Stimulated activated memory B cell treated with anti-CD40 and anti-IgM and Interleukin-4, amounts not matched to agents 10 μg/mL and 1 μg/mL and 100 μg/mL, for 72 hours (primary cell): ENCODE data around the gene PIP4K2A.

Source experiments
- ATAC-seq: fragments of 150-1000 bp; cut with Tn5 transposase; 2 replicates; pipeline ENCODE4 v1.10.0; 2021
- H3K27ac Mint-ChIP-seq: one replicate; pipeline ENCODE4 v1.8.0; 2022; ENCODE audit warnings: mild to moderate bottlenecking, mixed read lengths
- H3K27me3 Mint-ChIP-seq: one replicate; pipeline ENCODE4 v1.8.0; 2022; ENCODE audit warnings: mixed read lengths
- H3K36me3 Mint-ChIP-seq: one replicate; pipeline ENCODE4 v1.8.0; 2022; ENCODE audit warnings: mixed read lengths
- H3K4me1 Mint-ChIP-seq: one replicate; pipeline ENCODE4 v1.8.0; 2022; ENCODE audit warnings: mixed read lengths
- H3K4me3 Mint-ChIP-seq: one replicate; pipeline ENCODE4 v1.8.0; 2022; ENCODE audit warnings: mild to moderate bottlenecking, moderate library complexity, mixed read lengths
- H3K9me3 Mint-ChIP-seq: one replicate; pipeline ENCODE4 v1.8.0; 2022; ENCODE audit warnings: mixed read lengths

Gene PIP4K2A

DNA sequence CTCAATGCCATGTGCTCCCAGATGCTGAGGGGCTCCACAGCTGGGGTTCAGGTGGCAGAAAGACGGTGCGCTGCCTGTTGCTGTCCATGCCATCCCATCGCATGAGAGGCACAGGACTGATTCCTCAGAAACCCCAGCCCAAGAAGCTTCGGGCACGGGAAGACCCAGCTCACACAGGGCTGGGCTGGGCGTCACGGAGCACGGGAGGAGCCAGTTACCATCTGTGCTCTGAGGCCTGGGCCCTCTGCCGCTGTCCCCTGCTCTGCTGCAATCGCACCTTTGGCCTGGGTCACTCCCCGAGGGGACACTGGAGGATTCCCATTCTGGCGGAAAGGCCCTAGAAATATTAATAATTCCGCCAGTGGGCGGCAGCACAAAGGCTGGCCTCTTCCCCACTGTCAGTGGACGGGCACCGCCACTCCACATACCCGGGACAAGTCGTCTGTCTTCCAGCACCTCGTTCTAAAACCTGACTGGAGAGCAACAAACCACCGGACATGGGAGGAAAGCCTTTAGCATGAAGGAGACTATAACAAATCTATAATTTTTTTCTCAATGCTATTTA, 92.1 kb downstream of the PIP4K2A start:
- Mint-ChIP-seq H3K27me3 (no peaks in the 10 kb centered on the region), H3K4me1 (peaks cover 86% of the 10 kb centered on the region), H3K4me3 (no peak overlapping the region), H3K27ac (peak overlapping the region; percentile 95), H3K9me3 (no peaks in the 10 kb centered on the region), H3K36me3 (peaks cover 20% of the 10 kb centered on the region)
- no peak for ATAC-seq

DNA sequence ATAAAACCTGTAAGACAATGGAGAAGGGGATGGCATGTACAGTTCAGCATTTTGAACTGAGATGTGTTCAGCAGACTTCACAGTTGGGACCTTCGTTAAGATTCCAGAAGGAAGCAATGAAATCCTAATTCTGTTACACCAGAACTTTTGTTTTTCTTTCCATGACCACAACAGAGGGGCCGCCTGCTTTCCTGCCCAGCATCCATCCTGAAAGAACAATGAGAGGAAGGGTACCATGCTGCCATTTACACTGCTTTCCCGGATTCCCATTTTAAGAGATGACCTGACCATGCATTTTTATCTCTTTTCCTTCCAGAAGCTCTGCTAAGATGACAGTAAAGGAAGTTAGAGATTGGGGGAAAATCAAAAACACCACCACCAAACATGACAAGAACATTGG, 92.7 kb downstream of the PIP4K2A start:
- H3K27ac Mint-ChIP-seq = peak overlapping the region; percentile 95
- H3K36me3 Mint-ChIP-seq = peaks cover 20% of the 10 kb centered on the region
- no peaks in the 10 kb centered on the region for H3K9me3 Mint-ChIP-seq
- no peaks in the 10 kb centered on the region for H3K27me3 Mint-ChIP-seq
- H3K4me1 Mint-ChIP-seq = peaks cover 86% of the 10 kb centered on the region
- ATAC-seq = no peak
- H3K4me3 Mint-ChIP-seq = peak overlapping the region; percentile 14

GRCh38 chr10:22620929-22621328, 93.4 kb downstream of the PIP4K2A start:
- H3K36me3 Mint-ChIP-seq = peaks cover 20% of the 10 kb centered on the region
- no peaks in the 10 kb centered on the region for H3K27me3 Mint-ChIP-seq
- H3K4me3 Mint-ChIP-seq = no peak overlapping the region
- peak overlapping the region; percentile 95 for H3K27ac Mint-ChIP-seq
- no peaks in the 10 kb centered on the region for H3K9me3 Mint-ChIP-seq
- H3K4me1 Mint-ChIP-seq = peaks cover 82% of the 10 kb centered on the region
- no peak for ATAC-seq

DNA sequence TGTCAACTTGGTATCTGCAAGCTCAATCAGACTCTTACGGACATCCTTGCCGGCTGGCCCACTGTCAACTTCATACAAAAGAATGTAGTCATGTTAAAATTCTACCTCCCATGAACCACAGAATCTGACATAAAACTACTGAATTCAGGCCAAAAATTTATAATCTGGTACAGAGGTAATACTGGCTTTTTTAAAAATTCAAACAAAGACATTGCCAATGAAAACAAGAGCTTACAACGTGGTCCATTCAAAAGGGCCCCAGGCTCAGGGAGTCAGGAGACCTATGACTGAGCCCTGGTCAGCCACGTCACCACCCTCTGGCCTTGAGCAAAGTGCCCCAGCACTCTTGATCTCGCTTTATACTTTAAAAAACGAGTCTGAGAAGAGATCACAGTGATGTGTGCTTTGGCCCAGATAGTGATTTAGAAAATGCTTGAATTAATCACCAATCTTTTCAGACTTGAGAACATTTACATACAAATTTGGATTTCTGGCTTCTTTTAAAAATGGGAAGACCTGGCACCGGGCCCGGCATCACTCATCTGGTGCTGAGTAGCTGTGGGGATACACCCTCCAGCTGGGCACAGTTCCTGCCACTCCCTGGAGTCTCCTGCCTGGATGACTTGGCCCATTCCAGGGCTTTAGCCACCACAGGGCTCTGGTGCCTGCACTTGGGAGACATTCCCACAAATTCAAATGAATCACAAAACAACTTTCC, 94.1 kb downstream of the PIP4K2A start:
- H3K36me3 Mint-ChIP-seq = peaks cover 20% of the 10 kb centered on the region
- peaks cover 82% of the 10 kb centered on the region for H3K4me1 Mint-ChIP-seq
- no peak for ATAC-seq
- peak overlapping the region; percentile 95 for H3K27ac Mint-ChIP-seq
- H3K9me3 Mint-ChIP-seq = no peaks in the 10 kb centered on the region
- H3K4me3 Mint-ChIP-seq = no peak overlapping the region
- H3K27me3 Mint-ChIP-seq = no peaks in the 10 kb centered on the region

DNA sequence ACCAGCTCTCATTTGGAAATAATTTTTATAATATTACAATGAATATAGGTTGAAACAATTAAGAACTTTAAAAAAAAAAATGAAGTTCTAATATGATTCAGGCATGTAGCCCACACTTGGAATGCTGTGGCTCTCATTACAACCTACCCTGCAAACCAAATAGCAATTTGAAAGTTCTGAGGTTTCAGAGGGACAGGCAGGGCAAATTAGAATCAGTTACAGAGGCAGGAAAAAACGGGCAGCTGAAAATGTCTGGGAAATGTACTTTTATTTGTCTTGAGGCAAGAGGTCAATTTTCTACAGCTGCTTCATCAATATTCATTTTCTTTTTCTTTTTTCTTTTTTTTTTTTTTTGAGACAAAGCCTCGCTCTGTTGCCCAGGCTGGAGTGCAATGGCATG, 95.3 kb downstream of the PIP4K2A start:
- Mint-ChIP-seq H3K27ac (peak overlapping the region; percentile 95), H3K9me3 (no peaks in the 10 kb centered on the region), H3K36me3 (peaks cover 20% of the 10 kb centered on the region), H3K27me3 (no peaks in the 10 kb centered on the region), H3K4me3 (no peak overlapping the region), H3K4me1 (peaks cover 85% of the 10 kb centered on the region)
- no peak for ATAC-seq

DNA sequence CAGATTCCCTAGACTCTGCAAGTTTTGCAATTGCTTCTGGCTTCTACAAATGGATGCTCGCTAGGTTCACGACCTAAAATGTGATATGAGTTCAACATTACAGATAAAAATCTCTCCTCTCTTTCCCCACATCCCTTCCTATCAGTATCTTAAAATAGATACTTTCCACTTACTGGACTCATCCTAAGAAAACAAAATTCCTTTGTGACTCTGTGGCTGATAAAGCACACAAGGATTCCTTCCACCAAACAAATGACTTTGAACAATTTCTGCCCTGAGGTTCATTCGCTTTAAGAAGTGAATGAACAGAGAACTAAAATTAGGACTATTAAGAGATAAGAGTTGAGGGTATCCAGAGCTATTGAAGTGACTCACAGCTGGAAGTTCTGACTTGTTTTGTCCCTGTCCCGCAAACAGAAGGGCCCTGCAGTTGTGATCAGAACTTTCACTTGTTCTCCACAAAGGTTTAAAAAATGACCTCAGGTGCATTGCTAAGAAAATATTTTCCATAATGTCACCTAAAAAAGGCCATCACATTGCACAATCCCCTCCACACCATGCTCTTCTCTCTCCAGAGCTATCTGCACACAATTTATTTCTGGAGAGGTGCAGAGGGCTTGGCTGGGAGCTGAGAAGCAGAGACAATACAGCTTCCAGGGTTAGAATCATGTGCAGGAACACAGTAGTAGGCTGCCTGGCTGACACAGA, 96.1 kb downstream of the PIP4K2A start:
- Mint-ChIP-seq H3K4me3 (peak overlapping the region; percentile 35), H3K27me3 (no peaks in the 10 kb centered on the region), H3K4me1 (peaks cover 87% of the 10 kb centered on the region), H3K27ac (peak overlapping the region; percentile 95), H3K36me3 (peaks cover 24% of the 10 kb centered on the region), H3K9me3 (no peaks in the 10 kb centered on the region)
- no peak for ATAC-seq

GRCh38 chr10:22617516-22617915, 96.9 kb downstream of the PIP4K2A start:
- peaks cover 24% of the 10 kb centered on the region for H3K36me3 Mint-ChIP-seq
- H3K4me3 Mint-ChIP-seq = no peak overlapping the region
- no peak for ATAC-seq
- peak overlapping the region; percentile 95 for H3K27ac Mint-ChIP-seq
- H3K27me3 Mint-ChIP-seq = no peaks in the 10 kb centered on the region
- H3K9me3 Mint-ChIP-seq = no peaks in the 10 kb centered on the region
- peaks cover 87% of the 10 kb centered on the region for H3K4me1 Mint-ChIP-seq

- H3K4me3 Mint-ChIP-seq = no peak overlapping the region
- H3K36me3 Mint-ChIP-seq = peaks cover 25% of the 10 kb centered on the region
- ATAC-seq = no peak
These were observed 97.3 kb downstream of the PIP4K2A start for GRCh38 chr10:22617051-22617450.

GRCh38 chr10:22615819-22616499, 98.4 kb downstream of the PIP4K2A start:
- peaks cover 87% of the 10 kb centered on the region for H3K4me1 Mint-ChIP-seq
- H3K9me3 Mint-ChIP-seq = no peaks in the 10 kb centered on the region
- H3K27me3 Mint-ChIP-seq = no peaks in the 10 kb centered on the region
- H3K36me3 Mint-ChIP-seq = peaks cover 20% of the 10 kb centered on the region
- H3K4me3 Mint-ChIP-seq = peak overlapping the region; percentile 91
- peak overlapping the region; percentile 95 for H3K27ac Mint-ChIP-seq
- ATAC-seq = peak; percentile 91

More at GRCh38 chr10:22617051-22617450, 97.3 kb downstream of the PIP4K2A start:
- no peaks in the 10 kb centered on the region for H3K27me3 Mint-ChIP-seq
- peak overlapping the region; percentile 95 for H3K27ac Mint-ChIP-seq
- H3K9me3 Mint-ChIP-seq = no peaks in the 10 kb centered on the region
- peaks cover 87% of the 10 kb centered on the region for H3K4me1 Mint-ChIP-seq

DNA sequence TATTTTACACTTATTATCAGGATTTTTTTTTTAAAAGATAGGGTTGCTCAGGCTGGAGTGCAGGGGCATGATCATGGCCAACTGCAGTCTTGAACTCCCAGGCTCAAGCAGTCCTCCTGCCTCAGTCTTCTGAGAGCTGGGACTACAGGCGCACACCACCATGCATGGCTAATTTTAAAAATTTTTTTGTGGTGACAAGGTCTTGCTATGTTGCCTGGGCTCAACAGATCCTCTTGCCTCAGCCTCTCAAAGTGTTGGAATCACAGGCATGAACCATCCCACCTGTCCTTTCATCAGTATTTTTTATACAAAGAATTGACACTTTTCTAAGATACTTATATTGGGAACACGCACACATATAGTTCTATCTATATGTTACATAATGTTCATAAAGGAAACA, 99.3 kb downstream of the PIP4K2A start:
- Mint-ChIP-seq H3K27ac (peak overlapping the region; percentile 95), H3K4me3 (no peak overlapping the region), H3K4me1 (peaks cover 87% of the 10 kb centered on the region), H3K36me3 (peaks cover 27% of the 10 kb centered on the region), H3K9me3 (peaks cover 1% of the 10 kb centered on the region), H3K27me3 (no peaks in the 10 kb centered on the region)
- ATAC-seq = no peak

- Mint-ChIP-seq H3K36me3 (peaks cover 37% of the 10 kb centered on the region), H3K9me3 (peaks cover 5% of the 10 kb centered on the region), H3K4me1 (peaks cover 93% of the 10 kb centered on the region), H3K27me3 (no peaks in the 10 kb centered on the region), H3K27ac (peak overlapping the region; percentile 95), H3K4me3 (peak overlapping the region; percentile 10)
- ATAC-seq = no peak
These were observed 101.4 kb downstream of the PIP4K2A start for GRCh38 chr10:22613011-22613410.

- Mint-ChIP-seq H3K27ac (peak overlapping the region; percentile 95), H3K4me1 (peaks cover 90% of the 10 kb centered on the region), H3K27me3 (no peaks in the 10 kb centered on the region), H3K9me3 (peaks cover 5% of the 10 kb centered on the region), H3K4me3 (peak overlapping the region; percentile 42), H3K36me3 (peaks cover 43% of the 10 kb centered on the region)
- no peak for ATAC-seq
These were observed 102.1 kb downstream of the PIP4K2A start for GRCh38 chr10:22612318-22612717.

- H3K4me1 Mint-ChIP-seq = peaks cover 92% of the 10 kb centered on the region
- peaks cover 5% of the 10 kb centered on the region for H3K9me3 Mint-ChIP-seq
- peak overlapping the region; percentile 63 for H3K4me3 Mint-ChIP-seq
- no peaks in the 10 kb centered on the region for H3K27me3 Mint-ChIP-seq
- peaks cover 49% of the 10 kb centered on the region for H3K36me3 Mint-ChIP-seq
- peak; percentile 69 for ATAC-seq
- H3K27ac Mint-ChIP-seq = peak overlapping the region; percentile 95
These were observed 102.8 kb downstream of the PIP4K2A start for GRCh38 chr10:22611425-22612115.

- Mint-ChIP-seq H3K36me3 (peaks cover 54% of the 10 kb centered on the region), H3K27ac (peak overlapping the region; percentile 95), H3K4me3 (peak overlapping the region; percentile 6), H3K27me3 (no peaks in the 10 kb centered on the region), H3K4me1 (peaks cover 94% of the 10 kb centered on the region), H3K9me3 (peaks cover 5% of the 10 kb centered on the region)
- no peak for ATAC-seq
These were observed 103.8 kb downstream of the PIP4K2A start for GRCh38 chr10:22610610-22611009.
